Loucy (cell line): ENCODE measurements around the gene RPN1.

Experiments
- H2AFZ ChIP-seq: fragments of 200-600 bp; sonication (generic); 2 replicates; pipeline ENCODE4 v1.6.0; 2016; ENCODE audit warnings: antibody characterized with exemption, mild to moderate bottlenecking, low read length, moderate library complexity
- H3F3A ChIP-seq: fragments of 200-600 bp; 2 replicates; pipeline ENCODE4 v1.6.0; 2016; ENCODE audit warnings: antibody characterized with exemption, low read depth, mild to moderate bottlenecking
- H3K27me3 ChIP-seq: fragments of 200-600 bp; sonication (generic); 2 replicates; pipeline ENCODE4 v1.6.1; 2014; ENCODE audit warnings: low read length, mild to moderate bottlenecking; ENCODE audit not compliant: insufficient read depth, poor library complexity, severe bottlenecking
- H3K36me3 ChIP-seq: fragments of 200-600 bp; sonication (generic); 2 replicates; pipeline ENCODE4 v1.6.1; 2016; ENCODE audit warnings: low read length; ENCODE audit not compliant: insufficient read depth
- H3K4me1 ChIP-seq: fragments of 200-600 bp; sonication (generic); 2 replicates; pipeline ENCODE4 v1.5.1; 2014; ENCODE audit warnings: low read length, mild to moderate bottlenecking; ENCODE audit not compliant: insufficient read depth, poor library complexity, severe bottlenecking
- H3K4me2 ChIP-seq: fragments of 200-600 bp; sonication (generic); 2 replicates; pipeline ENCODE4 v1.6.0; 2014; ENCODE audit warnings: antibody characterized with exemption, low read length, low read depth, mild to moderate bottlenecking; ENCODE audit not compliant: poor library complexity, severe bottlenecking
- H3K4me3 ChIP-seq: fragments of 200-600 bp; sonication (generic); 2 replicates; pipeline ENCODE4 v1.5.1; 2014; ENCODE audit warnings: low read length, mild to moderate bottlenecking, mixed read lengths; ENCODE audit not compliant: poor library complexity, severe bottlenecking
- H3K79me2 ChIP-seq: fragments of 200-600 bp; sonication (generic); 2 replicates; pipeline ENCODE4 v1.6.1; 2014; ENCODE audit warnings: low read length; ENCODE audit not compliant: insufficient read depth
- H3K9ac ChIP-seq: fragments of 200-600 bp; sonication (generic); 2 replicates; pipeline ENCODE4 v1.6.0; 2014; ENCODE audit warnings: mild to moderate bottlenecking, low read depth, low read length, moderate library complexity; ENCODE audit not compliant: poor library complexity, severe bottlenecking
- H3K9me2 ChIP-seq: fragments of 200-600 bp; sonication (generic); replicated peaks from 2 replicates; pipeline ENCODE4 v1.6.1; 2016; ENCODE audit warnings: low read depth, low read length, mixed read lengths
- H3K9me3 ChIP-seq: fragments of 200-600 bp; sonication (generic); 2 replicates; pipeline ENCODE4 v1.6.1; 2014; ENCODE audit warnings: mild to moderate bottlenecking, antibody characterized with exemption, low read length, low read depth; ENCODE audit not compliant: insufficient read depth
- H4K20me1 ChIP-seq: fragments of 200-600 bp; sonication (generic); 2 replicates; pipeline ENCODE4 v1.6.0; 2014; ENCODE audit warnings: antibody characterized with exemption, low read length, mild to moderate bottlenecking; ENCODE audit not compliant: insufficient read depth, poor library complexity, severe bottlenecking
- CTCF ChIP-seq: fragments of 200-600 bp; sonication (generic); conservative IDR thresholded peaks from 2 replicates; pipeline ENCODE4 v1.5.1; 2014; ENCODE audit warnings: mild to moderate bottlenecking, antibody characterized with exemption, low read length
- EZH2phosphoT487 ChIP-seq: fragments of 200-600 bp; IDR thresholded peaks from 2 replicates; pipeline ENCODE4 v1.6.1; 2018; ENCODE audit warnings: antibody characterized with exemption, mild to moderate bottlenecking, moderate library complexity, borderline replicate concordance

The RPN1 gene

GRCh38 chr3:128573707-128574162 is 76.9 kb downstream of the RPN1 start:
- TF ChIP-seq CTCF, result no peak
- TF ChIP-seq EZH2phosphoT487, result no peak
- H4K20me1 ChIP-seq, result no peaks in the 10 kb centered on the region
- no peak overlapping the region for H3K4me3 ChIP-seq
- H3K9me3 ChIP-seq, result no peaks in the 10 kb centered on the region
- H3K27me3 ChIP-seq, result no peaks in the 10 kb centered on the region
- no peaks in the 10 kb centered on the region for H3F3A ChIP-seq
- H3K36me3 ChIP-seq, result no peaks in the 10 kb centered on the region
- no peaks in the 10 kb centered on the region for H3K9me2 ChIP-seq
- H3K79me2 ChIP-seq, result no peaks in the 10 kb centered on the region
- no peaks in the 10 kb centered on the region for H3K4me1 ChIP-seq
- no peak overlapping the region for H3K9ac ChIP-seq
- no peak overlapping the region for H3K4me2 ChIP-seq
- H2AFZ ChIP-seq, result no peak overlapping the region

- H3K4me1 ChIP-seq, result no peaks in the 10 kb centered on the region
- H3K4me3 ChIP-seq, result no peak overlapping the region
- H3K9ac ChIP-seq, result no peak overlapping the region
- H3F3A ChIP-seq, result no peaks in the 10 kb centered on the region
- H3K9me2 ChIP-seq, result no peaks in the 10 kb centered on the region
- no peak overlapping the region for H3K4me2 ChIP-seq
- H3K27me3 ChIP-seq, result no peaks in the 10 kb centered on the region
- no peaks in the 10 kb centered on the region for H3K9me3 ChIP-seq
- no peak overlapping the region for H2AFZ ChIP-seq
- no peaks in the 10 kb centered on the region for H4K20me1 ChIP-seq
- TF ChIP-seq CTCF (no peak), EZH2phosphoT487 (no peak)
- no peaks in the 10 kb centered on the region for H3K79me2 ChIP-seq
- no peaks in the 10 kb centered on the region for H3K36me3 ChIP-seq
Measured at GRCh38 chr3:128573160-128573559, 77.5 kb downstream of the RPN1 start.

GRCh38 chr3:128572644-128573105 is 77.9 kb downstream of the RPN1 start:
- Histone ChIP-seq H3K9me2 (no peaks in the 10 kb centered on the region), H3K4me2 (no peak overlapping the region), H2AFZ (no peak overlapping the region), H3K36me3 (no peaks in the 10 kb centered on the region), H4K20me1 (no peaks in the 10 kb centered on the region), H3K27me3 (no peaks in the 10 kb centered on the region), H3K9ac (no peak overlapping the region), H3K9me3 (no peaks in the 10 kb centered on the region), H3K4me1 (no peaks in the 10 kb centered on the region), H3K79me2 (no peaks in the 10 kb centered on the region), H3F3A (no peaks in the 10 kb centered on the region), H3K4me3 (no peak overlapping the region)
- TF ChIP-seq EZH2phosphoT487 (no peak), CTCF (peak; percentile 51)
